HG03066 (cell line): ENCODE data around the gene HAVCR2.
"Not testable (repeated sequence)": the region's sequence is repeated elsewhere in the genome, so short reads cannot be mapped to it uniquely, and the experiment has no call there.

Experiments used
- ATAC-seq: cut with Tn5 transposase; IDR thresholded peaks from one replicate; pipeline ENCODE4 v1.9.1; 2021; ENCODE audit warnings: low read depth; ENCODE audit not compliant: unreplicated experiment

HAVCR2 gene

GRCh38 chr5:157100140-157100679 is 8.6 kb downstream of the HAVCR2 start:
- no peak for ATAC-seq

GRCh38 chr5:157088342-157088990 is 20.4 kb downstream of the HAVCR2 start:
- peak; percentile 71 for ATAC-seq

- no peak for ATAC-seq
Observed at GRCh38 chr5:157086751-157087359, 22.0 kb downstream of the HAVCR2 start.

- ATAC-seq = no peak
Observed at GRCh38 chr5:157085930-157086329, 22.9 kb downstream of the HAVCR2 start.

- no peak for ATAC-seq
Observed at GRCh38 chr5:157080286-157080685, 28.6 kb downstream of the HAVCR2 start.

- no peak for ATAC-seq
Observed at GRCh38 chr5:157076558-157076957, 32.3 kb downstream of the HAVCR2 start.

GRCh38 chr5:157072508-157072907 is 36.3 kb downstream of the HAVCR2 start:
- no peak for ATAC-seq

- no peak for ATAC-seq
Observed at GRCh38 chr5:157069949-157070348, 38.9 kb downstream of the HAVCR2 start.

- ATAC-seq = no peak
Observed at GRCh38 chr5:157068785-157069184, 40.1 kb downstream of the HAVCR2 start.

GRCh38 chr5:157068339-157068738 is 40.5 kb downstream of the HAVCR2 start:
- ATAC-seq = no peak

GRCh38 chr5:157067005-157067404 is 41.8 kb downstream of the HAVCR2 start:
- no peak for ATAC-seq

- ATAC-seq = no peak
Observed at GRCh38 chr5:157066080-157066479, 42.8 kb downstream of the HAVCR2 start.

GRCh38 chr5:157063776-157064430 is 44.9 kb downstream of the HAVCR2 start:
- ATAC-seq = no peak

- ATAC-seq = no peak
Observed at GRCh38 chr5:157059891-157060290, 49.0 kb downstream of the HAVCR2 start.

- peak; percentile 61 for ATAC-seq
Observed at GRCh38 chr5:157059093-157059539, 49.7 kb downstream of the HAVCR2 start, which contains the start of gene HAVCR1. Gene HAVCR1 (minus strand): TSS chr5:157059116. CDS start chr5:157057943, 1,173 bp downstream.

- ATAC-seq = no peak
Observed at GRCh38 chr5:157057459-157058370, 51.1 kb downstream of the HAVCR2 start.

GRCh38 chr5:157056848-157057247 is 52.0 kb downstream of the HAVCR2 start:
- ATAC-seq = not testable (repeated sequence)

- no peak for ATAC-seq
Observed at GRCh38 chr5:157051604-157052245, 57.1 kb downstream of the HAVCR2 start.

- ATAC-seq = no peak
Observed at GRCh38 chr5:157050050-157050449, 58.8 kb downstream of the HAVCR2 start.

GRCh38 chr5:157049605-157050004 is 59.2 kb downstream of the HAVCR2 start:
- ATAC-seq = no peak
